ENCODE measurements around the gene RBKS. TPM values are rescaled to one million over a fixed set of nuclear protein-coding genes. Genes with fewer than 3 reads are reported as not detected.

Gene RBKS
- total and polyA plus RNA-seq, 2 of the 8 experiments (the other 6 are each of a cell fraction or from before 2014, with no cell fraction given): 1.1 to 1.5 TPM

DNA sequence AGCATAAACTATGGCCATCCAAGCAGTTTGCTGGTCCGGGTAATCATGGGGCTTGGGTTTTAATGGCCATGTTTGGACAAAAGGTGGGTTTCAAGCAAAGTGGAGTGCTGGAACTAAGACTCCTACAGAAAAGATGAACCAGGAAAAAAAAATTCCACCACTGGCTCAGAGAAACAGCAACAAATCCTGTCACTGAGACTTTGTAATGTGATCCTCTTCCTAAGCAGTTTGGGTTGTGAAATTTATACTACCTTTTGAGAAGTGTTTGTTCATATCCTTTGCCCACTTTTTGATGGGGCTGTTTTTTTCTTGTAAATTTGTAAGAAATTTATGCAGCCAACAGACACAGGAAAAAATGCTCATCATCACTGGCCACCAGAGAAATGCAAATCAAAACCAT lies 78.4 kb downstream of the RBKS start:
- DNase-seq (ENCODE audit: low read depth in 1 of 2, low spot score in 2 of 2) (no peak), FAIRE-seq (no peak)
- no peak overlapping the region for H2AK5ac ChIP-seq (ENCODE audit: low read depth, low read length)
- no peaks in the 10 kb centered on the region for H3K36me3 ChIP-seq (ENCODE audit: control insufficient read depth in 2 of 4, insufficient read depth in 4 of 4, low read length in 3 of 4)
- H3K56ac ChIP-seq (replicated peaks; ENCODE audit: insufficient read length, low read depth, low read length): no peak overlapping the region
- H3K18ac ChIP-seq (ENCODE audit: extremely low read depth, low read length): no peak overlapping the region
- no peak overlapping the region for H3K4ac ChIP-seq (replicated peaks; ENCODE audit: insufficient read length, low read depth, low read length)
- H3K27me3 ChIP-seq (replicated peaks in 1 of 4; ENCODE audit: control insufficient read depth in 3 of 4, extremely low read depth in 1 of 4, insufficient read depth in 3 of 4, low read length in 3 of 4): peaks cover 0 to 1% (median 0%) of the 10 kb centered on the region in 4 experiments; a peak in 1 of 7 replicates
- no peak overlapping the region for H3K23ac ChIP-seq (ENCODE audit: insufficient read length)
- WGBS, 2 experiments (ENCODE audit: extremely low coverage in 1 of 2, insufficient coverage in 1 of 2, insufficient read length in 1 of 2, insufficient replicate concordance in 2 of 2, low coverage in 1 of 2, low lambda C conversion rate in 2 of 2, missing lambda C conversion rate in 1 of 2): 83% methylated on average over 1 of the region's 1 CpG; no CpG with 5 or more reads in 1 of the 2 experiments
- H4K20me1 ChIP-seq (replicated peaks in 1 of 2; ENCODE audit: control insufficient read depth in 1 of 2, insufficient read depth in 2 of 2, low read length in 2 of 2): no peaks in the 10 kb centered on the region
- H3K27ac ChIP-seq (ENCODE audit: low read depth, low read length): no peak overlapping the region
- H3K4me3 ChIP-seq (ENCODE audit: extremely low read depth in 1 of 4, insufficient read depth in 2 of 4, low read depth in 3 of 4, low read length in 4 of 4): no peak overlapping the region
- H2BK5ac ChIP-seq (ENCODE audit: low read depth, low read length): no peak overlapping the region
- H4K91ac ChIP-seq (replicated peaks; ENCODE audit: insufficient read length, low read length): no peak overlapping the region
- no peak overlapping the region for H2BK20ac ChIP-seq (ENCODE audit: low read length)
- CTCF ChIA-PET (ENCODE audit: partially characterized antibody): no interaction called here
- no peak overlapping the region for H2BK15ac ChIP-seq (ENCODE audit: low read length)
- H3K9me3 ChIP-seq (ENCODE audit: insufficient read depth in 2 of 2, low read depth in 1 of 2, low read length in 1 of 2): no peaks in the 10 kb centered on the region
- no peak overlapping the region for H4K5ac ChIP-seq (ENCODE audit: insufficient read length, low read depth, low read length)
- no peak overlapping the region for H3K4me2 ChIP-seq (ENCODE audit: insufficient read depth in 1 of 2, low read depth in 2 of 2, low read length in 2 of 2)
- no peak overlapping the region for H3K14ac ChIP-seq (ENCODE audit: insufficient read length)
- H4K8ac ChIP-seq (ENCODE audit: extremely low read depth, insufficient read depth, low read length): no peak overlapping the region
- TF ChIP-seq FOSL1 (IDR thresholded peaks at IDR 0.05; ENCODE audit: insufficient read depth, low read depth, low read length) (no peak), SIN3A (conservative IDR thresholded peaks at IDR 0.05 in 1 of 2, IDR thresholded peaks at IDR 0.05 in 1 of 2; ENCODE audit: low read depth in 1 of 2, low read length in 2 of 2) (no peak), SRF (IDR thresholded peaks at IDR 0.05; ENCODE audit: low read depth, low read length) (no peak), TBP (IDR thresholded peaks at IDR 0.05; ENCODE audit: low read depth, low read length) (no peak), BCL11A (IDR thresholded peaks at IDR 0.05; ENCODE audit: low read depth in 2 of 2, low read length in 2 of 2) (no peak), SUZ12 (IDR thresholded peaks at IDR 0.05; ENCODE audit: low read length) (no peak)
- no peak overlapping the region for H2BK120ac ChIP-seq (replicated peaks; ENCODE audit: low read depth, low read length)
- H3K79me2 ChIP-seq (ENCODE audit: control insufficient read depth in 1 of 2, insufficient read depth in 2 of 2, low read length in 2 of 2): no peaks in the 10 kb centered on the region
- H3K79me1 ChIP-seq (ENCODE audit: low read depth, low read length): no peaks in the 10 kb centered on the region
- H3K4me1 ChIP-seq (replicated peaks in 1 of 4; ENCODE audit: control insufficient read depth in 3 of 4, insufficient read depth in 4 of 4, low read length in 3 of 4): no peaks in the 10 kb centered on the region
- H2AFZ ChIP-seq (ENCODE audit: low read length): no peak overlapping the region
- H3K9ac ChIP-seq (replicated peaks in 1 of 4; ENCODE audit: extremely low read depth in 1 of 4, low read depth in 3 of 4, low read length in 3 of 4): no peak overlapping the region
- H3K23me2 ChIP-seq (ENCODE audit: low read depth, low read length): no peaks in the 10 kb centered on the region
- POLR2A ChIA-PET (ENCODE audit: partially characterized antibody): no interaction called here
- no peak overlapping the region for H2BK12ac ChIP-seq (ENCODE audit: low read depth, low read length)

All from H1 (cell line).